Upper lobe of left lung (tissue), 6 donors: ENCODE data around the gene GOLGA3. TPM values are rescaled to one million over a fixed set of nuclear protein-coding genes. Genes with fewer than 3 reads are reported as not detected.
"Not testable (repeated sequence)": the region's sequence is repeated elsewhere in the genome, so short reads cannot be mapped to it uniquely, and the experiment has no call there.

ENCODE experiments used
- ATAC-seq, 2 donors: fragments of 200-7000 bp; cut with Tn5 transposase; one replicate each; pipeline ENCODE4 v1.9.1; 2022; ENCODE audit warnings: mild to moderate bottlenecking in 2 of 2, moderate library complexity in 2 of 2; ENCODE audit not compliant: low FRiP score in 2 of 2
- DNase-seq, 2 donors: peaks; one replicate each; pipeline ENCODE4 v3.0.0-alpha.2; 2019 to 2020
- H3K27ac ChIP-seq, 4 donors: fragments of 200-600 bp; sonication (generic); one replicate each; pipeline ENCODE4 v1.5.1; 2016 to 2019
- H3K27me3 ChIP-seq, 4 donors: fragments of 200-600 bp; sonication (generic); one replicate each; pipeline ENCODE4 v1.5.1; 2017 to 2019
- H3K36me3 ChIP-seq, 4 donors: fragments of 200-600 bp; sonication (generic); one replicate each; pipeline ENCODE4 v1.5.1; 2016 to 2019
- H3K4me1 ChIP-seq, 4 donors: fragments of 200-600 bp; sonication (generic); one replicate each; pipeline ENCODE4 v1.5.1; 2018 to 2019
- H3K4me3 ChIP-seq, 4 donors: fragments of 200-600 bp; sonication (generic); one replicate each; pipeline ENCODE4 v1.5.1; 2017 to 2019; ENCODE audit warnings: mild to moderate bottlenecking in 2 of 4, moderate library complexity in 1 of 4
- H3K9me3 ChIP-seq, 4 donors: fragments of 200-600 bp; sonication (generic); one replicate each; pipeline ENCODE4 v1.5.1; 2018 to 2019
- CTCF ChIP-seq, 6 experiments: fragments of 450-650 bp in 4 of 6; fragments of 200-600 bp in 2 of 6; sonication (generic) in 2 of 6; IDR thresholded peaks; one replicate each; pipeline ENCODE4 v1.5.1; 2016 to 2019; ENCODE audit warnings: antibody characterized with exemption in 6 of 6
- EP300 ChIP-seq, 4 donors: sonication (generic); formaldehyde crosslinking; IDR thresholded peaks; one replicate each; pipeline ENCODE4 v1.5.1; 2017; ENCODE audit warnings: antibody characterized with exemption in 4 of 4, control low read depth in 2 of 4
- POLR2A ChIP-seq, 4 donors: fragments of 450-650 bp; IDR thresholded peaks; one replicate each; pipeline ENCODE4 v1.5.1; 2016 to 2017; ENCODE audit warnings: antibody characterized with exemption in 4 of 4, mild to moderate bottlenecking in 2 of 4
- POLR2AphosphoS5 ChIP-seq, 2 donors: sonication (generic); formaldehyde crosslinking; IDR thresholded peaks; one replicate each; pipeline ENCODE4 v1.5.1; 2017; ENCODE audit warnings: antibody characterized with exemption in 2 of 2
- WGBS, 2 donors: methylation state at CpG; one replicate each; pipeline ENCODE4 v1.1.5; 2017 to 2018; 5-methylcytosine and 5-hydroxymethylcytosine counted together
- total RNA-seq, 6 donors: library from RNA; depleted of rRNA in 4 of 6; stranded (reverse); fragments of >200 nt in 4 of 6; gene quantifications; one replicate each; pipeline versions ENCODE4 v1.1.0 to v1.2.1, GENCODE V29; 2016 to 2021
- donor health status: DM: no; HTN: no; CAD: no; lungs with moderate emphysema.
- donor health status: DM: no; HTN: yes; CAD: no; lungs with severe emphysema.

Gene GOLGA3
- total RNA-seq, 6 donors from 2014 or later: 53.8 to 116 (median 77.9) TPM

- Histone ChIP-seq H3K27me3 (no peaks in the 10 kb centered on the region), H3K4me1 (peaks cover 0 to 3% (median 2%) of the 10 kb centered on the region in 4 donors), H3K36me3 (peaks cover 29 to 78% (median 66%) of the 10 kb centered on the region in 4 donors), H3K9me3 (no peaks in the 10 kb centered on the region), H3K27ac (no peak overlapping the region), H3K4me3 (no peak overlapping the region)
- WGBS, 2 donors: 74 to 77% methylated on average over 14 of the region's 14 CpGs
- TF ChIP-seq EP300 (IDR thresholded peaks at IDR 0.05) (no peak), POLR2A (IDR thresholded peaks at IDR 0.05) (no peak), CTCF (IDR thresholded peaks at IDR 0.05) (no peak), POLR2AphosphoS5 (IDR thresholded peaks at IDR 0.05) (no peak)
- DNase-seq (no peak), ATAC-seq (no peak)
These were observed 74.3 kb downstream of the GOLGA3 start for GRCh38 chr12:132754160-132754932.

GRCh38 chr12:132753670-132754069, 75.0 kb downstream of the GOLGA3 start:
- not testable (repeated sequence) for ATAC-seq
- peaks cover 36 to 83% (median 72%) of the 10 kb centered on the region in 4 donors for H3K36me3 ChIP-seq
- 94 to 95% methylated on average over 7 of the region's 7 CpGs for WGBS, 2 donors

DNA sequence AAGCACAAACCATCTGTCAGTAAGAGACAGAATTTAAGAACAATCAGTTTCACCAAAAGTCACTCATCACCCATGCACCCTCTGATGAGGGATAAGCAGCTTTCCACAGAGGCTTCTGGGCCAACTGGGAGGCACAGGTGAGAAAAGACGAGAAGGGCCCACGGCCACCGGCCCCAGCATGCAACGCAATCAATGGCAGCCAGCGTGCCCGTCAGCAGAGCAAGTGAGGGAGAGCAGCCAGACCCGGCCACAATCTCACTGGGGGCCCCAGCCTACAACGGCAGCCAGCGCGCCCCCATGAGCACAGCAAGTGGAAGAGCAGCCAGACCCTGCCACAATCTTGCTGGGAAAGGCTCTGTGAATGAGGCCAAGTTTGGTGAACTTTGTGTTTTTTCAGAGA, 80.3 kb downstream of the GOLGA3 start:
- Histone ChIP-seq H3K27me3 (no peaks in the 10 kb centered on the region), H3K4me1 (no peaks in the 10 kb centered on the region), H3K36me3 (peaks cover 53 to 100% (median 87%) of the 10 kb centered on the region in 4 donors), H3K27ac (no peak overlapping the region), H3K9me3 (no peaks in the 10 kb centered on the region), H3K4me3 (no peak overlapping the region)
- no peak for DNase-seq
- no peak for ATAC-seq
- WGBS, 2 donors: 89 to 90% methylated on average over 6 to 10 of the region's 10 CpGs
- TF ChIP-seq EP300 (IDR thresholded peaks at IDR 0.05) (no peak), POLR2AphosphoS5 (IDR thresholded peaks at IDR 0.05) (no peak), POLR2A (IDR thresholded peaks at IDR 0.05) (no peak), CTCF (IDR thresholded peaks at IDR 0.05) (no peak)

More at GRCh38 chr12:132753670-132754069, 75.0 kb downstream of the GOLGA3 start:
- H3K4me1 ChIP-seq, DNase-seq, H3K9me3 ChIP-seq, H3K27ac ChIP-seq, H3K4me3 ChIP-seq, H3K27me3 ChIP-seq: not testable (repeated sequence)

- Histone ChIP-seq H3K27me3 (no peaks in the 10 kb centered on the region), H3K4me1 (no peaks in the 10 kb centered on the region), H3K36me3 (peaks cover 51 to 100% (median 86%) of the 10 kb centered on the region in 4 donors), H3K4me3 (no peak overlapping the region), H3K9me3 (no peaks in the 10 kb centered on the region), H3K27ac (no peak overlapping the region)
- no peak for DNase-seq
- ATAC-seq: no peak
- TF ChIP-seq EP300 (IDR thresholded peaks at IDR 0.05): no peak
- TF ChIP-seq CTCF (IDR thresholded peaks at IDR 0.05): no peak
- TF ChIP-seq POLR2A (IDR thresholded peaks at IDR 0.05): no peak
- no peak for TF ChIP-seq POLR2AphosphoS5 (IDR thresholded peaks at IDR 0.05)
- 95 to 97% methylated on average over 22 of the region's 22 CpGs for WGBS, 2 donors
These were observed 80.8 kb downstream of the GOLGA3 start for GRCh38 chr12:132747896-132748295.

DNA sequence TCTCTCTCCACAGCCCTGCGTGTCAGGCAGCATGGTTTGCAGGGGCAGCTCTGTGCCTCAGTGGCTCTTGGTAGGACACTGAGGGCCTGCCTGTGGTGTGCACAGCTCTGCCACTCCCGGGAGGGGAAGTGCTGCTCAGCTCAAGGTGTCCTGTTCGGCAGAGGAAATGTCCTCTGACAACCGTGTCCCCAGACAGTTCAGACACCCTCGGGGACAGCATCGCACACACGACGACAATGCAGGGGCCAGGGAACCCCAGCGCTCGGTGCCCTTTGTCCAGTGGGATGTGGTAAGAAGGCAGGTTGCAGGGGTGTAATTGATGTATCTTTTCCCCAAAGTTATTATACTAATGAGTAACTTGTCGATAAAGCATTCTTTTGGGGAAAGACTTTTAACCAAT, 81.3 kb downstream of the GOLGA3 start:
- 94 to 98% methylated on average over 8 to 11 of the region's 11 CpGs for WGBS, 2 donors
- TF ChIP-seq POLR2A (IDR thresholded peaks at IDR 0.05) (no peak), EP300 (IDR thresholded peaks at IDR 0.05) (no peak), CTCF (IDR thresholded peaks at IDR 0.05) (no peak), POLR2AphosphoS5 (IDR thresholded peaks at IDR 0.05) (no peak)
- no peak overlapping the region for H3K27ac ChIP-seq

More for the DNA sequence above, 81.3 kb downstream of the GOLGA3 start:
- DNase-seq (no peak), ATAC-seq (no peak)
- no peaks in the 10 kb centered on the region for H3K27me3 ChIP-seq
- H3K4me3 ChIP-seq: no peak overlapping the region
- no peaks in the 10 kb centered on the region for H3K4me1 ChIP-seq
- no peaks in the 10 kb centered on the region for H3K9me3 ChIP-seq
- H3K36me3 ChIP-seq: peaks cover 53 to 100% (median 87%) of the 10 kb centered on the region in 4 donors
